ENCODE results near the gene TSPOAP1.
A peak's percentile ranks its signal among the peaks of the same experiment; 100 is the strongest.

The TSPOAP1 gene

DNA sequence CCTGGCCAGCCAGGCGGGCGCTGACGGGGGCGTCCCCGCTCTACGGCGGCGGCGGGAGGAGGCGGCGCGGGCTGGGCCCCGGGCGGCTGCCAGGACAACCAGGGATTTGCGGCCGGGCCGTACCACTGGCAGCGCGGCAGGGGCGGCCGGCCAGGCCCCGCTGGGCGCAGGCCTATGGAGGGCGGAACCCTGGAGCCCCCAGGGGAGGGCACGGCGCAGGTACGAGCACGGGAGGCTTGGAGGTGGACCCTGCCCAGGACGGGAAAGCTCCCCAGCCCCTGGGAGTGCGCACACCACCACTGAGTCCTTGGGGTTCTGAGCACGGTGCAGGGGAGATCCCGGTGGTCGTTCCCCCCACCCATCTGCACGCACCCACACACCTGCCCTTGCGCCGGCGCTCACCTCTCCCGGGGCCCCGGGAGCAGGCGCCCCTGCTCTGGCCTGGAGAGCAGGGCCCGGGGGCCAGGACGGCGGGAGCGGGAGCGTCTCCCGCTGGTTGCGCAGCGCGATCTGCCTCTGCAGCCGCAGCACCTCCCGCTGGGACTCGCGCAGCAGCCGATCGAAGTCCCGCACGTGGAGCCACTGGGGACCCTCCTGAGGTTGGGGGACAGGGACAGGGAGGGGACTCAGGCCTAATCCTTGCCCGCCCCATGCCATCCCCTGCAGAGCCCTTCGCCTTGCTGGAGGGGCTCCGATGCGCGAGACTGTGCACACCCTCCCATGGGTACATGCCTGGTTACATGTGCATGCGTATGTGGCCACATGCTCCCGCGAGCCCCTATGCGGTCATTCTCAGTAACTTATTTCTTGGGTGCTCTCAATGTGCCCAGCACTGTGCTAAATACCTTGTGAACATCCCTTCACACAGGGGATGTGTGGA lies 3.9 kb downstream of the TSPOAP1 start:
- peaks cover 26% of the 10 kb centered on the region for H3K4me1 Mint-ChIP-seq (ENCODE audit: low read depth)
- H3K27ac Mint-ChIP-seq: peak overlapping the region; percentile 62
- H3K9me3 Mint-ChIP-seq: no peaks in the 10 kb centered on the region
- H3K36me3 Mint-ChIP-seq (ENCODE audit: low read depth): peaks cover 33% of the 10 kb centered on the region
- H3K4me3 Mint-ChIP-seq: no peak overlapping the region
- no peak for DNase-seq (ENCODE audit: low spot score)
- H3K27me3 Mint-ChIP-seq (ENCODE audit: low read depth): peaks cover 2% of the 10 kb centered on the region

DNA sequence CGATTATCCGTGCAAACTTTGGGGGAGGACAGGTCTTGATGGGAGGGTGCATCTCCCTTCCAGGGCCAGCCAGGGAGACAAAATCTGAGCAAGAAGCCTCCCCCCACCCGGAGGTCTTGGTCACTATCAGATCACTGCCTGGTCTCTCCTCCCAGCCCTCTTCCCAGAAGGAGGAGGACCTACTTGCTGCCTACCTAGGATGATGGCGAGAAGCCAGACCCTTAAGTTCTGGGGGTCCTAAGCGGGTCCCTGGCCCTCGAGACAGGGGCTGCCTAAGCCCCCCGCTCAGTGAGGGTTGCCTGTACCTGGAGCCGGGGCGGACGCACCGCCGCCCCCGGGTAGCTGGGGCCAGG lies 4.6 kb downstream of the TSPOAP1 start:
- Mint-ChIP-seq H3K27ac (peak overlapping the region; percentile 49), H3K36me3 (ENCODE audit: low read depth) (peaks cover 33% of the 10 kb centered on the region), H3K9me3 (no peaks in the 10 kb centered on the region), H3K4me3 (no peak overlapping the region), H3K27me3 (ENCODE audit: low read depth) (peaks cover 2% of the 10 kb centered on the region), H3K4me1 (ENCODE audit: low read depth) (peaks cover 20% of the 10 kb centered on the region)
- no peak for DNase-seq (ENCODE audit: low spot score)

DNA sequence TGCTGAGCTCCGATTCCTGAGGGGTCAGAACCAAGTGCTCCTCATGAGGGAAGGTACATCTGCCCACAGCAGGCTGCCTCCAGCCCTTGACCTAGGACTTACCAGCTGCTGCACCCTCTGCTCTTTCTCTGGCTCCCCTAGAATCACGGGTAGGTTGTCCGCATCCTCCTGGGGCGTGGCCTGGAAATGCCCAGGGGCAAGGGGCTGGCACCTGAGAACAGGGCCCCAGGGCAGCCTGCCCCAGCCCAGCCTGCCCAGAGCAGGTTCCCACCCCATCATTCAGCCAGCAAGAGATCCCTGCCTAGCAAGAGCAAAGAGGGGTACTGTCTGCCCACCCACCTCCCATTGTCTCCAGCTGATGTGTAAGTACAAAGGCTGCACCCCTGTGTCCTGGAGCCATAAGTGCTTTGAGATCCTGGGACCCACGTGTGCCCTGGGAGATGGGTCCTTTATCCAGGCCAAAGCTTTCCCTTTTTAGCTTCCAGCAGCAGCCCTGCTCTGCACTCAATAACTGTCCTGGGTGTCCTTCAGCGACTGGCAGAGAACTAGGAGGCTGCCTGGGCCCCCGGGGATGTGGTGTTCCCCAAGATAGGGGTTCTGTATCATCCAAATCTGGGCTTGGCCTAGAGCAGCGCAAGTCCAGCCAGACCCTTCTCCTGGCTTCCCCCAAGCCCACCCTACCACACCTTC lies 5.1 kb downstream of the TSPOAP1 start:
- peak overlapping the region; percentile 49 for H3K27ac Mint-ChIP-seq
- H3K4me1 Mint-ChIP-seq (ENCODE audit: low read depth): peaks cover 16% of the 10 kb centered on the region
- peak overlapping the region; percentile 23 for H3K4me3 Mint-ChIP-seq
- peaks cover 30% of the 10 kb centered on the region for H3K36me3 Mint-ChIP-seq (ENCODE audit: low read depth)
- peaks cover 2% of the 10 kb centered on the region for H3K27me3 Mint-ChIP-seq (ENCODE audit: low read depth)
- no peaks in the 10 kb centered on the region for H3K9me3 Mint-ChIP-seq
- DNase-seq (ENCODE audit: low spot score): no peak

DNA sequence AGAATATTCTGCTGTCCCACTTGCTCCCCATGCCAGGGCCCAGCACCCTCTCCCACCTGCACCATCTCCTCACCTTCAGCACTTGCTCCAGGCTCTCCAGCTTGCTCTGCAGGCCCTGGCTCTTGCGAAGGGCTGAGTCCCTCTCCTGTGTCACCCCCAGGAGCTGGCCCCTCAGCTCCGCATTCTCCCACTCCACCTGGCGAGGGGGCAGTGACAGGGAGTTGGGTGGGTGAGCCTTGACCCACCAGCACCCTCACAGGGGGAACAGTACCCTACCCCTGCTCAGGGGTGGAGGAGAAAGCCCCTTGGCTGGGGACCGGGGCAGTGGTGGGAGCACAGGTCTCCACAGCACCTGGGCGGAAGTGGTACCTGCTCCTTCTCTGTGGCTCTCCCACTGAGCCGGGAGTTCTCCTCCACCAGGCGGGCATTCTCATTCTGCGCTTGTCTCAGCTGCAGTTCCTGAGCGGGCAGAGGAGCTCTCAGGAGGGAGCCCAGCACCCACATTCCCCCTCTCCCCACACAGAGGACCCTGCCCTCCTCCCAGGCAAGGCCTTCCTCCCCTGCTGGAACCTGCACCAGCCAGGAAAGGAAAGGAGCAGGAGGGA lies 5.9 kb downstream of the TSPOAP1 start:
- Mint-ChIP-seq H3K36me3 (ENCODE audit: low read depth) (peaks cover 26% of the 10 kb centered on the region), H3K4me1 (ENCODE audit: low read depth) (peaks cover 13% of the 10 kb centered on the region), H3K27ac (peak overlapping the region; percentile 31), H3K9me3 (no peaks in the 10 kb centered on the region), H3K4me3 (no peak overlapping the region), H3K27me3 (ENCODE audit: low read depth) (peaks cover 2% of the 10 kb centered on the region)
- no peak for DNase-seq (ENCODE audit: low spot score)

DNA sequence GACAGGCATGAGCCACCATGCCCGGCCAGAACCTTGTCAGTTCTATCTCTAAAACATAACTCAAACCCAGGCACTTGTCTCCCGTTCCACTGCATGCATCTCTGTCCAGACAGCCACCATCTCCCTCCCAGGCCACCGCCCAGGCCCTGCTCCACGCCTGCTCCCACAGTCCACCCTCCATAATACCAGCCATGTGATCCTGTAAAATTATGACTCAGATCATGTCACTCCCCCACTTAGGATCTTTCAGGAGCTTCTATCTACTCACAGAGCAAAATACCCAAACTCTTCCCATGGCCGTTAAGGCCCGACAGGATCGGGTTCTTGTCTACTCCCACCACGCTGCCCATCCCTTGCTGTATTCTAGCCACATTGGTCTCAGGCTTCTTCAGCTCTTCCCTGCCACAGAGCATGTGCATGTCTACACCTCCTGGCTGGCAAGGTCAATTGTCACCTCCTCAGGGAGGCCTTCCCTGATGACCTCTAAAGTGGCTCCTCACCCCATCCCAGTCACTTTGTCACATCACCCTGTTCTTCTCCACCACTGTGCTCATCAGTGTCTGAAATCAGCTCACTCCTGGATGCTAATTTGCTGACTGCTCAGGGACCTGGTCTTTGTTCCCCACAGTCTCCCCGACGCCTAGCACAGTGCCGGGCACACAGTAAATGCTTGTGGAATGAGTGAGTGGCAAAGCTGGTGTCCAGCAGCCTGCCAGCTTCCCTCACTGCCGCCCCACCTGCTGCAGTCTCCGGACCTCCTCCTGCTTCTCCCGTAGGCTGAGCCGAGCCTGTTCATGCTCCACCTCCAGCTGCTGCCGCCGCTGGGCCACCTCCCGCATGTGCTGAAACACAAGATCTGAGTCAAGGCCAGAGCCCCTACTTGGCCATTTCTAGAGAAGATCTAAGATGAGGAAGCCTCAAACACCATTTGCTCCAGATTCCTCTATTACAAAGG lies 6.7 kb downstream of the TSPOAP1 start:
- peaks cover 2% of the 10 kb centered on the region for H3K27me3 Mint-ChIP-seq (ENCODE audit: low read depth)
- peaks cover 26% of the 10 kb centered on the region for H3K36me3 Mint-ChIP-seq (ENCODE audit: low read depth)
- H3K9me3 Mint-ChIP-seq: no peaks in the 10 kb centered on the region
- peak overlapping the region; percentile 64 for H3K27ac Mint-ChIP-seq
- H3K4me1 Mint-ChIP-seq (ENCODE audit: low read depth): peaks cover 15% of the 10 kb centered on the region
- H3K4me3 Mint-ChIP-seq: no peak overlapping the region
- DNase-seq (ENCODE audit: low spot score): no peak

DNA sequence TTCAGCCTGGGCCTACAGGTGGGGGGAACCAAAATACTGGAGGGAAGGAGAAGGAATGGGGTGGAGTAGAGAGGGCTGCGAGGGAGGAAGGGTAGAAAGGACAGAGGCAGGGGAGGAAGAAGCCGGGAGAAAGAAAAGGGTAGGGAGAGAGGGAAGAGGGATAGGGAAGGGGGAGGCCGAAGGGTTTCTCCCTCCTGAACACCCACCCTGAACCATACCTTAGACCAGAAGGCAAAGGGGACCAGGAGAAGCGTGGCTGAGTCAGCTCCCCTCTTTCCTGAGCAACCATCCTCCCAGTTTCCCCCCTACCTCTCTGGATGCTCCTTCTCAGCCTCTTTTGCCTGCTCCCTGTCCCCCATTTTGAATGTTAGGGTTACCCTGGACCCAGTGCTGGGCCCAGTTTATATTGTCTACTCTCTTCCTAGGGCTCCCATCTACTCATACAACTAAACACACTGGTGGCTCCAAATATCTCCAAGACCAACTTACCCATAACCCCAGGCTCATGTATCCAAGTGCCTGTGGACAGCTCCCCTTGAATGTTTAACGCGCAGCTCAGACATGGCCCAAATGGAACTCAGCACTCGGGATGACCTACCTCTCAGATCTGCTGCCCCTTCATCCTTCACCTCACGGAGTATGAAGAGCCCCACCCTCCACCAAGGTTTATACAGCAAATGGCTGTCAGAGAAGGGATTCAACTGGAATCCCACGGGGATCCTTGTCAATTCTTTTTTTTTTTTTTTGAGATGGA lies 7.8 kb downstream of the TSPOAP1 start:
- H3K9me3 Mint-ChIP-seq: no peaks in the 10 kb centered on the region
- no peak overlapping the region for H3K4me3 Mint-ChIP-seq
- H3K27me3 Mint-ChIP-seq (ENCODE audit: low read depth): no peaks in the 10 kb centered on the region
- H3K27ac Mint-ChIP-seq: peak overlapping the region; percentile 31
- peaks cover 24% of the 10 kb centered on the region for H3K36me3 Mint-ChIP-seq (ENCODE audit: low read depth)
- DNase-seq (ENCODE audit: low spot score): no peak
- peaks cover 9% of the 10 kb centered on the region for H3K4me1 Mint-ChIP-seq (ENCODE audit: low read depth)

DNA sequence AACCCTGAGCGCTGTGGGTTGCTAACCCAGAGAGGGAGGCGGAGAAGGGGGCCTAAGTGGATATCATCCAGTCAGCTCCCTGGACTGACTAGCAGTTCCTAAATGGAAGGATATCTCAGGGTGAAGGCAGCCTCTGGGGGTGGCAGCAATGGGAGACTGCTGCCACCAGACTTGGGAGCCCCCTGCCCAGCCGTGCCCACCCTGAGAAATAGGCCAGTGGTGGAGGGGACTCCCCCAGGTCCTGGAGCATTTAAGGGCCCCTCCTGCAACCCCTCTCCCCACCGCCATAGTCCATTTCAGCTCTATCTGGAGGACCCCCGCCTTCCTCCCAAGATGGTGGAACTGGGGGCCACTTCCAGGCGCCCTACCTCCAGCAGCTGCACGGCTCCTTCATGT lies 8.4 kb downstream of the TSPOAP1 start:
- Mint-ChIP-seq H3K36me3 (ENCODE audit: low read depth) (peaks cover 26% of the 10 kb centered on the region), H3K9me3 (no peaks in the 10 kb centered on the region), H3K4me3 (no peak overlapping the region), H3K4me1 (ENCODE audit: low read depth) (peaks cover 9% of the 10 kb centered on the region), H3K27me3 (ENCODE audit: low read depth) (no peaks in the 10 kb centered on the region), H3K27ac (peak overlapping the region; percentile 31)
- no peak for DNase-seq (ENCODE audit: low spot score)

DNA sequence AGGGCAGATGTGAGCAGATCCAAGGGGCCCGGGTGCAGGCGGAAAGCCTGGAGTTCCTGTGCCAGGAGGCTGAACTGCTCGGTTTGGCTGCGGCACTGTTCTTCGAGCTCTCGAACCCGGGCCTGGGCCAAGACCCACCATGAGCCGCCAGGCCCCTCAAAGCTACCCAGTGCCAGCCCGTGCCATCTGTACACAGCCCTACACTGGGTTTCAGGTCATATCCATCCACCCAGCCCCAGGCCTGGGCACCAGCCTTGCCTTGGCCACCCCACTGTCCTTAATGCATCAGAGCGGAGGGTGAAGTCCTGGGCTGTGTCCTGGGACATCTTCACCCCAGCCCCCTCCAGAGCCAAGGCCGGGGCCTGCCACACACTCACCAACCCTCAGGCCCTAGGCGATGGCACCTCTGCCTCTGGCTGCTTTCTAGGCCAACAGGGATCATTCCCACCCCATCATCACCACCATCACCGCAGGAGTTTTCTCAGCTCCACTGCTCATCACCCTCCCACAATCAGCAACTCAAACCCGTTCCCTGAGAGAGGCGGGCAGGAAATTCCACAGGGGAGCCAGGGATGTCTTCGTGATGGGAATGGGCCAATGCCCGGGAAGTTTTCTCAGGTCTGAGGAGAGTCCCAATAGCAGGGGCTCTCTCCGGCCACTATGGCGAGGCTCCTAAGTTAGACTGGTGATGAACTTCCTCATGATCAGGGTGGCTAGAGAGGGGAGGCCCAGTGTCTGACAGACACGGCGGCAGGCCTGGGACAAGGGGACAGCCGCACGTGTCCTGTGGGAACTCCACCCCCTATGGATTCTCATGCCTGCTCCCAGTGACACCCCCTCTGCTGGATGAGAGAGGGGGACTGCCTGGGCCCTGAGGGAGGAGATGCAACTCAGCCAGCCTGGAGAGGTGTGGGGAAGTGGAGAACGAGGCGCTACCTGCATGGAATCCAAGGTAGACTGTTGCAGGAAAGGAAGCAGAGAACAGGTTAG lies 9.1 kb downstream of the TSPOAP1 start:
- no peak overlapping the region for H3K4me3 Mint-ChIP-seq
- no peak for DNase-seq (ENCODE audit: low spot score)
- H3K27me3 Mint-ChIP-seq (ENCODE audit: low read depth): no peaks in the 10 kb centered on the region
- peaks cover 9% of the 10 kb centered on the region for H3K4me1 Mint-ChIP-seq (ENCODE audit: low read depth)
- no peaks in the 10 kb centered on the region for H3K9me3 Mint-ChIP-seq
- H3K27ac Mint-ChIP-seq: peak overlapping the region; percentile 14
- H3K36me3 Mint-ChIP-seq (ENCODE audit: low read depth): peaks cover 29% of the 10 kb centered on the region

DNA sequence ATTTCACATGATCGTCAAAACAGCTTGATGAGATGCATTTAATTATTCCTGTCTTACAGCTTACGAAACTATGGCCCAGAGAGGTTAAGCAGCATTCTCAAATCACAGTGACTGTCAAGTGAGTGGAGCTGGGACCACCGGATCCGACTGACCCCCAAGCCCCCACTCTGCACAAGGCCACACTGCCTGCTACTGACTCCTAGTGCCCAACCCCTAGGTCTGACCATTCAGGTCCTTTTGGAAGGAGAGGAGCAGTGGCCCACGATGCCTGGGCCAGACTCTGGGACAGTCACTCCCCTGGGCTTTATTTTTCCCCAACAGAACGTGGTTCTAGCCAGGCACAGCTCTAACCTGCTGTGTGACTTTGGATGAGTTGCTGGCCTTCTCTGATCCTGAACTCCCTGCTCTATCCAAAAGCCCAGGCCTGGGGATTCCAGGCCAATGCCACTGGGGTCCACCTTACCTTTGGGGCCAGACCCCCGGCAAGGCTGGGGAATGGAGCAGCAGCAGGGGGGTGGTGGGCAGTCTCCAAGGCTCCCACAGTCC lies 9.9 kb downstream of the TSPOAP1 start:
- Mint-ChIP-seq H3K9me3 (no peaks in the 10 kb centered on the region), H3K4me1 (ENCODE audit: low read depth) (peaks cover 9% of the 10 kb centered on the region), H3K4me3 (no peak overlapping the region), H3K27me3 (ENCODE audit: low read depth) (no peaks in the 10 kb centered on the region), H3K27ac (peak overlapping the region; percentile 38), H3K36me3 (ENCODE audit: low read depth) (peaks cover 33% of the 10 kb centered on the region)
- DNase-seq (ENCODE audit: low spot score): no peak

DNA sequence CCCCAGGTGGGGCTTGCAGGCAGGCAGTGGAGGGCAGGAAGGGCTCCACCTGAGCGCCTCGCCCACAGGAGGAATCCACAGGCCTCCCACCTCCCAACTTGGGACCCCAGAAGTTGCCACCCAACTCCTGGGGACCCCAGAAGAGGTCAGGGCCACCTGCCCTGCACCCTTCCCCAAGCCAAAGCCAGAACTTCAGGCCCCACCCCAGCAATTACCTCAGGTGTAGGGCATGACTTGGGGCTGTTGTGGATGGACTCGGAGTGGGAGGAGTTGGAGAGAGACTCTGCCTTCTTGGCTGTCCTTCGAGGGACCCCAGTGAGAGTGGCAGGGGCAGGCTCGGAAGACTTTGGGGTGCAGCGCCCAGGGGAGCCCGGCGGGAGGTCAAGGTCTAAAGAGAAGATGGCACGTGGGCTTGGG lies 10.5 kb downstream of the TSPOAP1 start:
- no peak for DNase-seq (ENCODE audit: low spot score)
- Mint-ChIP-seq H3K4me1 (ENCODE audit: low read depth) (peaks cover 9% of the 10 kb centered on the region), H3K9me3 (no peaks in the 10 kb centered on the region), H3K27ac (peak overlapping the region; percentile 38), H3K4me3 (no peak overlapping the region), H3K27me3 (ENCODE audit: low read depth) (no peaks in the 10 kb centered on the region), H3K36me3 (ENCODE audit: low read depth) (peaks cover 32% of the 10 kb centered on the region)

DNA sequence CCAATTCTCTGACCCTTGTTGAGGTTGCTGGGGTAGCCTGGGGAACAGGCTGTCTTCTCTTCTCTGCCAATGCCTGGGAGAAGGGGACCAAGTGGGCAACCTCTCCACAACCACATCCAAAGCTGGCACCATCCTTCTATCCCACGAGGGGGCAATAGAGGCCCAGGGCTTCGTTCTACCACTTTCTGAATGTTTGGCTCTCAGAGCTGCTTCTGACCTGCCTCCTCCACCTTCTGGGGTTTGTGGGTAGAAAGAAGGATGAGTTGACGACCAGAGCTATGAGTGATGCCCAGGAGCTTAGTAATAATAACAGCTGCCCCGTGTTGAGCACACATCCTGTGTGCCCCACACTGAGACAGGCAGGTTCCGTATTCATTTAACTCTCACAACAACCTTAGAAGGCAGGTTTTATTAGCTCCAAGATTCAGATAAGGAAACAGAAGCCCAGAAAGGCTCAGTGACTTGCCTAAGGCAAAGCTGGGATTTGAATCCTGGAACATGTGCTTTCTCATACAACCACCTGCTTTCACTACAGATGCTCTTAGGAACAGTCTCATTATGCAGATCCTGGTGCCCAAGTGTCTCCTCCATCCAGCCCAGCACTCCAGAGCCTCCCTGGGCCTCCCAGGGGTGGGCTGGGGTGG lies 11.1 kb downstream of the TSPOAP1 start:
- Mint-ChIP-seq H3K36me3 (ENCODE audit: low read depth) (peaks cover 34% of the 10 kb centered on the region), H3K27ac (peak overlapping the region; percentile 66), H3K9me3 (no peaks in the 10 kb centered on the region), H3K27me3 (ENCODE audit: low read depth) (no peaks in the 10 kb centered on the region), H3K4me1 (ENCODE audit: low read depth) (peaks cover 9% of the 10 kb centered on the region), H3K4me3 (peak overlapping the region; percentile 22)
- DNase-seq (ENCODE audit: low spot score): peak; percentile 78

Measured in T-helper 2 cell treated with Interferon-gamma antibody and Interleukin-4, amounts not matched to agents 5 μg/mL and 100 μg/mL, for 36 hours (primary cell).